Esophagus muscularis mucosa (tissue), 3 donors: Measurements from ENCODE around the gene GRB2.

Experiments
- POLR2A ChIP-seq: fragments of 450-650 bp; IDR thresholded peaks from one replicate; pipeline ENCODE4 v1.6.1; 2017; ENCODE audit warnings: antibody characterized with exemption, moderate library complexity, mild to moderate bottlenecking, low read depth
- POLR2AphosphoS5 ChIP-seq, 2 donors: sonication (generic); formaldehyde crosslinking; IDR thresholded peaks; one replicate each; pipeline ENCODE4 v1.6.1; 2017; ENCODE audit warnings: antibody characterized with exemption in 2 of 2
- TF ChIP-seq, protein P1 (sequence below), 3 experiments: fragments of 200-600 bp in 2 of 3; fragments of 450-650 bp in 1 of 3; sonication (generic) in 2 of 3; IDR thresholded peaks; one replicate each; pipeline ENCODE4 v1.5.1; 2017 to 2019; ENCODE audit warnings: antibody characterized with exemption in 3 of 3, mild to moderate bottlenecking in 2 of 3, moderate library complexity in 1 of 3

DNA sequence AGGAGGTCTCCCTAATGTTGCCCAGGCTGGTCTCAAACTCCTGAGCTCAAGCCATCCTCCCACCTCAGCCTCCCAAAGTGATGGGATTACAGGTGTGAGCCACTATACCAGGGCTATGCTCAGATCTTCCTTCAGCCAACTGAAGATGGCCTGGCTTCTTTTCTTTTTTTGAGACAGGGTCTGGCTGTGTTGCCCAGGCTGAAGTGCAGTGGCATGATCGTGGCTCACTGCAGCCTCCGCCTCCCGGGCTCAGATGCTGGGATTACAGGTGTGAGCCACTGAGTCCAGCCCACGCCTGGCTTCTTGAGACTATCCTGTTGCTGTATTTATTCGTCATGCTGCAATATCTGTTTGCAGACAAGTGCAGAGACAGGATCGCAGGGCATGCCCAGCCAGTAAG, 120.4 kb downstream of the GRB2 start:
- TF ChIP-seq, protein P1, sequence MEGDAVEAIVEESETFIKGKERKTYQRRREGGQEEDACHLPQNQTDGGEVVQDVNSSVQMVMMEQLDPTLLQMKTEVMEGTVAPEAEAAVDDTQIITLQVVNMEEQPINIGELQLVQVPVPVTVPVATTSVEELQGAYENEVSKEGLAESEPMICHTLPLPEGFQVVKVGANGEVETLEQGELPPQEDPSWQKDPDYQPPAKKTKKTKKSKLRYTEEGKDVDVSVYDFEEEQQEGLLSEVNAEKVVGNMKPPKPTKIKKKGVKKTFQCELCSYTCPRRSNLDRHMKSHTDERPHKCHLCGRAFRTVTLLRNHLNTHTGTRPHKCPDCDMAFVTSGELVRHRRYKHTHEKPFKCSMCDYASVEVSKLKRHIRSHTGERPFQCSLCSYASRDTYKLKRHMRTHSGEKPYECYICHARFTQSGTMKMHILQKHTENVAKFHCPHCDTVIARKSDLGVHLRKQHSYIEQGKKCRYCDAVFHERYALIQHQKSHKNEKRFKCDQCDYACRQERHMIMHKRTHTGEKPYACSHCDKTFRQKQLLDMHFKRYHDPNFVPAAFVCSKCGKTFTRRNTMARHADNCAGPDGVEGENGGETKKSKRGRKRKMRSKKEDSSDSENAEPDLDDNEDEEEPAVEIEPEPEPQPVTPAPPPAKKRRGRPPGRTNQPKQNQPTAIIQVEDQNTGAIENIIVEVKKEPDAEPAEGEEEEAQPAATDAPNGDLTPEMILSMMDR (IDR thresholded peaks at IDR 0.05) = no peak
- TF ChIP-seq POLR2A = no peak
- no peak for TF ChIP-seq POLR2AphosphoS5 (IDR thresholded peaks at IDR 0.05)
